Measurements from ENCODE around the gene ABHD2.
"Not testable (repeated sequence)": the region's sequence is repeated elsewhere in the genome, so short reads cannot be mapped to it uniquely, and the experiment has no call there.

The ABHD2 gene

GRCh38 chr15:89087830-89088604, at the start of gene ABHD2:
Gene ABHD2, plus strand, starts transcription at chr15:89088456. Its CDS starts 27,872 bp downstream, at chr15:89116328.
- in situ Hi-C loops (cut with MboI; ENCODE audit: low sequenced_read_pairs) = no loop called here

GRCh38 chr15:89039142-89039541, 49.1 kb upstream of the ABHD2 start:
- in situ Hi-C loops (cut with MboI; ENCODE audit: low sequenced_read_pairs) = no loop called here

GRCh38 chr15:89041507-89041906, 46.7 kb upstream of the ABHD2 start:
- in situ Hi-C loops (cut with MboI; ENCODE audit: low sequenced_read_pairs) = no loop called here

GRCh38 chr15:89042387-89042786, 45.9 kb upstream of the ABHD2 start:
- in situ Hi-C loops (cut with MboI; ENCODE audit: low sequenced_read_pairs) = no loop called here

- in situ Hi-C loops (cut with MboI; ENCODE audit: low sequenced_read_pairs) = no loop called here
Observed at GRCh38 chr15:89043031-89044002, 44.9 kb upstream of the ABHD2 start.

DNA sequence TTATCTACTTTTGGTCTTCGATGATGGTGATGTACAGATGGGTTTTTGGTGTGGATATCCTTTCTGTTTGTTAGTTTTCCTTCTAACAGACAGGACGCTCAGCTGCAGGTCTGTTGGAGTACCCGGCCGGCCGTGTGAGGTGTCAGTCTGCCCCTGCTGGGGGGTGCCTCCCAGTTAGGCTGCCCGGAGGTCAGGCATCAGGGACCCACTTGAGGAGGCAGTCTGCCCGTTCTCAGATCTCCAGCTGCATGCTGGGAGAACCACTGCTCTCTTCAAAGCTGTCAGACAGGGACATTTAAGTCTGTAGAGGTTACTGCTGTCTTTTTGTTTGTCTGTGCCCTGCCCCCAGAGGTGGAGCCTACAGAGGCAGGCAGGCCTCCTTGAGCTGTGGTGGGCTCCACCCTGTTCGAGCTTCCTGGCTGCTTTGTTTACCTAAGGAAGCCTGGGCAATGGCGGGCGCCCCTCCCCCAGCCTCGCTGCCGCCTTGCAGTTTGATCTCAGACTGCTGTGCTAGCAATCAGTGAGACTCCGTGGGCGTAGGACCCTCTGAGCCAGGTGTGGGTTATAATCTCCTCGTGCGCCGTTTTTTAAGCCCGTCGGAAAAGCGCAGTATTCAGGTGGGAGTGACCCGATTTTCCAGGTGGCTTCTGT, 39.1 kb upstream of the ABHD2 start:
- in situ Hi-C loops (cut with MboI; ENCODE audit: low sequenced_read_pairs) = not testable (repeated sequence)

GRCh38 chr15:89051875-89052274, 36.4 kb upstream of the ABHD2 start:
- in situ Hi-C loops (cut with MboI; ENCODE audit: low sequenced_read_pairs) = loop anchor here (25.0 kb wide), 1 partner anchor 135 kb away; no protein-coding TSS in a partner anchor

DNA sequence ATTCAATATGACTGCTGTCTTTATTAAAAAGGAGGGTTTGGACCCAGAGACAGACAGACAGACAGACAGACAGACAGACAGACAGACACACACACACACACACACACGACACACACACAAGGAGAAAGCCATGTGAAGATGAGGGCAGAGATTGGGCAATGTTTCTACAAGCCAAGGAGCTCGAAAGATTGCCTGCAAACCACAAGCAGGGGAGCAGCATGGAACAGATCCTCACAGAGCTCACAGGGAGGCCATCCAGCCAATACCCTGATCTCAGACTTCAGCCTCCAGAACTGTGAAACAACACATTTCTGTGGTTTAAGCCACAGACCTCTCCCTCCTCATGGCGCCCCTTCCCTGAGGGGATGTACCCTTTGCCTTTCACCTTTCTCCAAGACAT, 35.8 kb upstream of the ABHD2 start:
- in situ Hi-C loops (cut with MboI; ENCODE audit: low sequenced_read_pairs) = loop anchor here (25.0 kb wide), 1 partner anchor 135 kb away; no protein-coding TSS in a partner anchor

DNA sequence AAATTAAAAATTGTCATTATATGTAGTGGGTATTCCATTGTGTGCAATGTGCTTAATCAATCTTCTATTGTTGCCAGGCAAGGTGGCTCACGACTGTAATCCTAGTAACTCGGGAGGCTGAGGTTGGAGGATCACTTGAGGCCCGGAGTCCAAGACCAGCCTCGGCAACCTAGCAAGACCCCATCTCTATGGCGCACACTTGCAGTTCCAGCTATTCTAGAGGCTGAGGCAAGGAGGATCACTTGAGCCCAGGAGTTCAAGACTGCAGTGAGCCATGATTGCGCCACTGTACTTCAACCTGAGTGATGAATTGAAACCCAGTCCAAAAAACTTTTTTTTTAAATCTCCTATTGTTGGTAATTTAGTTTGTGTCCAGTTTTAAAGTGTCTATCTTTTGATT, 33.4 kb upstream of the ABHD2 start:
- in situ Hi-C loops (cut with MboI; ENCODE audit: low sequenced_read_pairs) = loop anchor here (25.0 kb wide), 1 partner anchor 132 kb away; no protein-coding TSS in a partner anchor

GRCh38 chr15:89057506-89058133, 30.6 kb upstream of the ABHD2 start:
- in situ Hi-C loops (cut with MboI; ENCODE audit: low sequenced_read_pairs) = loop anchor here (25.0 kb wide), 1 partner anchor 130 kb away; no protein-coding TSS in a partner anchor

- in situ Hi-C loops (cut with MboI; ENCODE audit: low sequenced_read_pairs) = loop anchor here (25.0 kb wide), 1 partner anchor 129 kb away; no protein-coding TSS in a partner anchor
Observed at GRCh38 chr15:89058376-89058775, 29.9 kb upstream of the ABHD2 start.

- in situ Hi-C loops (cut with MboI; ENCODE audit: low sequenced_read_pairs) = loop anchor here (25.0 kb wide), 1 partner anchor 128 kb away; no protein-coding TSS in a partner anchor
Observed at GRCh38 chr15:89058876-89059405, 29.3 kb upstream of the ABHD2 start.

- in situ Hi-C loops (cut with MboI; ENCODE audit: low sequenced_read_pairs) = loop anchor here (25.0 kb wide), 1 partner anchor 121 kb away; no protein-coding TSS in a partner anchor
Observed at GRCh38 chr15:89066280-89066679, 22.0 kb upstream of the ABHD2 start.

DNA sequence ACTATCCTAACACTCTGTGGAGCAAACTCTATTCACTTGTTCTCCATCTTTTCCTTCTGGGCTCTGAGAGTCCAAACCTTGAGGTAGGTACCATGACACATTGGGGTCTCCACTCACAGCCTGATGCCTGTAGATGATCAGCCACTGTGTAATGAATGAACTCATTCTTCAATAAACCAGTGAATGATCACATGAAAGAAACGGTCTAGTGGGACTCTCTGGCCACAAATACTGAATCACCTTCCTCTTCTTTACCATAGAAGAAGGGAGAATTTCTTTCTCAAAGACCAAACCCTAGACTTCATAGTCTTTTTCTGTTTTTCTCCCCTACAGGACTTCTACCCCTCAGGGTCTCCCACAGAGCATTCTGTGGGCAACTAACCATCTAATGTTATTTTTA, 20.5 kb upstream of the ABHD2 start:
- in situ Hi-C loops (cut with MboI; ENCODE audit: low sequenced_read_pairs) = loop anchor here (25.0 kb wide), 1 partner anchor 120 kb away; no protein-coding TSS in a partner anchor

- in situ Hi-C loops (cut with MboI; ENCODE audit: low sequenced_read_pairs) = loop anchor here (25.0 kb wide), 1 partner anchor 119 kb away; no protein-coding TSS in a partner anchor
Observed at GRCh38 chr15:89068325-89068784, 19.9 kb upstream of the ABHD2 start.

DNA sequence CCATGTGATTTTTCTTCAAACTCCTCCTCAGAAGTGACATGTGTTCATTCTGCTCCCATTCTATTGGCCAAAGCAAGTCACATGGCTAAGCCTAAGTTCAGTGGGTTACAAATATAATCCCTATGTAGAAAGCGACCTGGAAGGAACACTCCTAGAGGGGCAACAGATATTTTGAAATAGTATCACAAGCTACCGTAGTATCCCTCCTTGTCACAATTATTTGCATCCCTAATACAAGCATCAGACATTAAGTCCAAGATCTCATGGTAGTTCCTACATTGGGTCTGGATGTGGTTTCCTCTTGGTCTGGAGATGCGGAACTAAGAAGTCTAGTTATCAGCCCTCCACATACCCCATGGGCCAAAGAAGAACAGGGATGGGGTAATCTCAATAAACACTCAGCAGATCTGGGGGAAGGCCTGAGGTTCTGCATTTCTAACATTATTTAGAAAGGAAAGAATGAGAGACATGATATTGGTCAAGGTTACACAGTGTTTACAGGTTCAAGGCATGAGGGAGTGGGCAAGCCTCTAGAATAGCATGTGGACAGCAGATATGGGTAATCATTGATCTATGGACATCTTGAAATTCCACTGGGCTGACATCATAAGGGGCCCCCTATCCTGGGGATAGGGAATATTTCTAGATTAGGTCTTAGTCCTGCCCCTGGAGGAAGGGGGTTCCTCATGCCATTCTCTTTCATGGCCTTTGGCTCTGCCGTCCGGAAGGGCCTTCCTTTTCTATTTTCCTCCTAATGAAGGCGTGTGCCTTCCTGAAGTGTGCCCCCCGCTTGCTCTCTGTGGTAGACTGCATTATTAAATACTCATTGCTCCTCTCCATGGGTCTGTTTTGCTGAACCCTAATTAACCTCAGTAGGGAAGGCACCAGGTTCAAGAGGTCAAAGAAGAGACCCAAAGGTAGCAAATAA, 17.8 kb upstream of the ABHD2 start:
- in situ Hi-C loops (cut with MboI; ENCODE audit: low sequenced_read_pairs) = loop anchor here (25.0 kb wide), 1 partner anchor 117 kb away; no protein-coding TSS in a partner anchor

DNA sequence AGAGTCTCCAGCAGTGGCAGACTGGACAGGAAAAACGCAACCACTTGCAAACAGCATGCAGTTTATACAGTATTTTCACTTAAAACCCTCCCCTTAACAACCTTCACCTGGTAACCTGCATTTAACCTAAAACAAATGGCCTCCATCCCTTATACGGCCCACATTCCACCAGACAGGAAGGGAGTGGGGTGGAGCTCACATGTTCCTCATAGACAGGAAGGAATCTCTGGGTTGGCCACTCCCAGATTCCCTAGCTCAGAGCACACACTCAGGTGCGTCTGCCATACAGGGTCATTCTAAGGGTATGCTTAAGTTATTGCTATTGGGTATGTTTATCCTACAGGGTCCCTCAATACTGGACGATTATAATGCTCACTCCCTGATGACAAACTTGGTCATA, 16.8 kb upstream of the ABHD2 start:
- in situ Hi-C loops (cut with MboI; ENCODE audit: low sequenced_read_pairs) = loop anchor here (25.0 kb wide), 1 partner anchor 116 kb away; no protein-coding TSS in a partner anchor

- in situ Hi-C loops (cut with MboI; ENCODE audit: low sequenced_read_pairs) = loop anchor here (25.0 kb wide), 1 partner anchor 115 kb away; no protein-coding TSS in a partner anchor
Observed at GRCh38 chr15:89072277-89072869, 15.9 kb upstream of the ABHD2 start.

All from hTERT RPE-1 (cell line).